B cell (primary cell): Measurements from ENCODE around the gene SNRNP27. TPM values are rescaled to one million over a fixed set of nuclear protein-coding genes. Genes with fewer than 3 reads are reported as not detected.

ENCODE experiments used
- ATAC-seq: fragments of 200-7000 bp; cut with Tn5 transposase; one replicate; pipeline ENCODE4 v1.10.0; 2021; ENCODE audit warnings: low read depth, mild to moderate bottlenecking, moderate number of reproducible peaks, moderate library complexity
- CTCF ChIA-PET: fragments of 350-600 bp; sonication (Branson Sonifier 250); formaldehyde crosslinking; loops from one replicate; lab custom pipeline; 2021; ENCODE audit warnings: antibody characterized with exemption, inconsistent platforms; lab: Charles Lee
- POLR2A ChIA-PET: fragments of 350-600 bp; sonication (Branson Sonifier 250); formaldehyde crosslinking; loops from one replicate; lab custom pipeline; 2021; ENCODE audit warnings: antibody characterized with exemption; lab: Charles Lee
- DNase-seq: peaks from one replicate; pipeline ENCODE4 v3.0.0; 2013
- H2AFZ ChIP-seq: 2 replicates; pipeline ENCODE4 v1.6.1; 2012; ENCODE audit warnings: mild to moderate bottlenecking, low read depth, low read length; ENCODE audit not compliant: insufficient read depth, poor library complexity, severe bottlenecking
- H3K27ac ChIP-seq, 2 donors: 1 replicate in 1 of 2; 2 replicates in 1 of 2; pipeline ENCODE4 v1.5.1; 2012 to 2013; ENCODE audit warnings: low read length in 2 of 2, mild to moderate bottlenecking in 2 of 2, moderate library complexity in 1 of 2
- H3K27me3 ChIP-seq, 4 experiments: fragments of 200-600 bp in 1 of 4; sonication (generic) in 1 of 4; replicated peaks in 1 of 4; 1 replicate in 2 of 4; 2 replicates in 2 of 4; pipeline versions ENCODE4 v1.6.1 to v1.7.0; 2013 to 2016; ENCODE audit warnings: low read length in 3 of 4, mild to moderate bottlenecking in 2 of 4, mixed read lengths in 1 of 4, moderate library complexity in 1 of 4; ENCODE audit not compliant: insufficient read depth in 4 of 4, control insufficient read depth in 3 of 4; ENCODE audit errors: control extremely low read depth in 1 of 4
- H3K36me3 ChIP-seq, 2 experiments: replicated peaks in 1 of 2; 1 replicate in 1 of 2; 2 replicates in 1 of 2; pipeline versions ENCODE4 v1.6.1 to v1.7.1; 2013; ENCODE audit warnings: low read length in 1 of 2; ENCODE audit not compliant: insufficient read depth in 2 of 2, control insufficient read depth in 1 of 2; ENCODE audit errors: control extremely low read depth in 1 of 2, extremely low read depth in 1 of 2
- H3K4me1 ChIP-seq, 2 donors: fragments of 200-600 bp in 1 of 2; sonication (generic) in 1 of 2; 1 replicate in 1 of 2; 2 replicates in 1 of 2; pipeline versions ENCODE4 v1.5.1 to v1.6.1; 2013 to 2017; ENCODE audit warnings: low read length in 2 of 2; ENCODE audit not compliant: control insufficient read depth in 2 of 2, insufficient read depth in 2 of 2
- H3K4me2 ChIP-seq: replicated peaks from 2 replicates; pipeline ENCODE3; 2012; ENCODE audit warnings: mild to moderate bottlenecking, low read depth, low read length; ENCODE audit not compliant: poor library complexity, severe bottlenecking
- H3K4me3 ChIP-seq, 5 experiments: fragments of 200-600 bp in 1 of 5; sonication (generic) in 1 of 5; 1 replicate in 3 of 5; 2 replicates in 2 of 5; pipeline versions ENCODE4 v1.5.1 to v1.7.0; 2011 to 2016; ENCODE audit warnings: low read length in 4 of 5, mild to moderate bottlenecking in 4 of 5, low read depth in 2 of 5, control low read depth in 1 of 5, moderate library complexity in 1 of 5; ENCODE audit not compliant: insufficient read depth in 1 of 5; ENCODE audit errors: control extremely low read depth in 1 of 5, extremely low read depth in 1 of 5
- H3K79me2 ChIP-seq: fragments of 200-600 bp; sonication (generic); one replicate; pipeline ENCODE4 v1.6.0; 2016; ENCODE audit warnings: low read length; ENCODE audit not compliant: control insufficient read depth, insufficient read depth
- H3K9ac ChIP-seq: fragments of 200-600 bp; sonication (generic); 2 replicates; pipeline ENCODE4 v1.6.1; 2017; ENCODE audit warnings: mild to moderate bottlenecking, low read length, moderate library complexity
- H3K9me3 ChIP-seq, 3 donors: one replicate each; pipeline versions ENCODE4 v1.6.1 to v1.7.1; 2013; ENCODE audit warnings: low read length in 2 of 3; ENCODE audit not compliant: control insufficient read depth in 2 of 3, insufficient read depth in 1 of 3; ENCODE audit errors: control extremely low read depth in 1 of 3
- H4K20me1 ChIP-seq: 2 replicates; pipeline ENCODE4 v1.6.0; 2012; ENCODE audit warnings: mild to moderate bottlenecking, low read length; ENCODE audit not compliant: insufficient read depth, control insufficient read depth, poor library complexity, severe bottlenecking
- H3K27ac Mint-ChIP-seq: one replicate; pipeline ENCODE4 v1.8.0; 2021; ENCODE audit warnings: mixed read lengths
- H3K27me3 Mint-ChIP-seq: one replicate; pipeline ENCODE4 v1.8.0; 2021; ENCODE audit warnings: mixed read lengths
- H3K4me1 Mint-ChIP-seq: one replicate; pipeline ENCODE4 v1.8.0; 2021; ENCODE audit warnings: mixed read lengths
- H3K4me3 Mint-ChIP-seq: one replicate; pipeline ENCODE4 v1.8.0; 2021; ENCODE audit warnings: mixed read lengths
- H3K9me3 Mint-ChIP-seq: one replicate; pipeline ENCODE4 v1.8.0; 2022; ENCODE audit warnings: mixed read lengths; ENCODE audit not compliant: insufficient read depth
- EZH2 ChIP-seq: IDR thresholded peaks from 2 replicates; pipeline ENCODE4 v1.6.1; 2012; ENCODE audit warnings: borderline replicate concordance, low read depth, mild to moderate bottlenecking, moderate library complexity, low read length; ENCODE audit not compliant: insufficient read depth, poor library complexity, severe bottlenecking
- WGBS: methylation state at CpG from one replicate; pipeline ENCODE4 v1.1.5; 2013; ENCODE audit warnings: missing lambda C conversion rate; ENCODE audit not compliant: insufficient coverage; 5-methylcytosine and 5-hydroxymethylcytosine counted together
- intact Hi-C: fragments of 100-400 bp; cut with micrococcal nuclease; formaldehyde crosslinking; loops from one replicate; pipeline ENCODE4 v1.10.0; 2022
- polyA plus RNA-seq: library from polyadenylated mRNA; depleted of rRNA; stranded (reverse); fragments of >200 nt; gene quantifications from 2 replicates; pipeline ENCODE4 v1.2.3, GENCODE V29; 2012
- total RNA-seq, 2 donors: library from RNA; stranded (reverse); fragments of 120-200 nt in 1 of 2; gene quantifications; 1 replicate in 1 of 2; 2 replicates in 1 of 2; pipeline versions ENCODE4 v1.2.3 to v1.2.4, GENCODE V29; 2013 to 2022
- TF ChIP-seq, protein P1 (sequence below): fragments of 200-600 bp; IDR thresholded peaks from one replicate; pipeline ENCODE4 v1.8.0; 2022; ENCODE audit warnings: antibody characterized with exemption, mild to moderate bottlenecking

Gene SNRNP27
- total and polyA plus RNA-seq, 2 donors (not counting 1 experiment from before 2014, with no cell fraction given), result 20.5 to 54.8 TPM

DNA sequence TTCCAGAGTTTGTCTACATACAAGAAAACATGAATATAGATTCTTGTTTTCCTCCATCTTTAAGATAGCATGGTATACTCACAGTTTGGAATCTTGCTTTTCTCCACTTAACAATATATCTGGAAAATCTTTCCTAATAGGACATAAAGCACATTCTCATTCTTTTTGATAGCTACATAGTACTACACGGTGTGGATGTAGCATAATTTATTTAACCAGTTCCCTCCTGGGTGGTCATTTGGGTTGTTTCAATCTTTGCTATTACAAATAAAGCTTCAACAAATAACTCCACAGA is 40.8 kb downstream of the SNRNP27 start:
- Histone ChIP-seq H4K20me1 (peaks cover 6% of the 10 kb centered on the region), H3K9me3 (no peaks in the 10 kb centered on the region), H3K36me3 (peaks cover 6 to 46% of the 10 kb centered on the region in 2 experiments), H3K27ac (no peak overlapping the region), H2AFZ (no peak overlapping the region), H3K27me3 (no peaks in the 10 kb centered on the region), H3K4me3 (no peak overlapping the region), H3K4me2 (no peak overlapping the region), H3K9ac (no peak overlapping the region), H3K4me1 (no peaks in the 10 kb centered on the region), H3K79me2 (peaks cover 7% of the 10 kb centered on the region)
- ChIA-PET CTCF (interaction anchor here (1.4 kb wide), 1 partner anchor 8 kb away, joined by 3 read pairs; no protein-coding TSS in a partner anchor), POLR2A (no interaction called here)
- intact Hi-C loops, result no loop called here
- TF ChIP-seq, protein P1, sequence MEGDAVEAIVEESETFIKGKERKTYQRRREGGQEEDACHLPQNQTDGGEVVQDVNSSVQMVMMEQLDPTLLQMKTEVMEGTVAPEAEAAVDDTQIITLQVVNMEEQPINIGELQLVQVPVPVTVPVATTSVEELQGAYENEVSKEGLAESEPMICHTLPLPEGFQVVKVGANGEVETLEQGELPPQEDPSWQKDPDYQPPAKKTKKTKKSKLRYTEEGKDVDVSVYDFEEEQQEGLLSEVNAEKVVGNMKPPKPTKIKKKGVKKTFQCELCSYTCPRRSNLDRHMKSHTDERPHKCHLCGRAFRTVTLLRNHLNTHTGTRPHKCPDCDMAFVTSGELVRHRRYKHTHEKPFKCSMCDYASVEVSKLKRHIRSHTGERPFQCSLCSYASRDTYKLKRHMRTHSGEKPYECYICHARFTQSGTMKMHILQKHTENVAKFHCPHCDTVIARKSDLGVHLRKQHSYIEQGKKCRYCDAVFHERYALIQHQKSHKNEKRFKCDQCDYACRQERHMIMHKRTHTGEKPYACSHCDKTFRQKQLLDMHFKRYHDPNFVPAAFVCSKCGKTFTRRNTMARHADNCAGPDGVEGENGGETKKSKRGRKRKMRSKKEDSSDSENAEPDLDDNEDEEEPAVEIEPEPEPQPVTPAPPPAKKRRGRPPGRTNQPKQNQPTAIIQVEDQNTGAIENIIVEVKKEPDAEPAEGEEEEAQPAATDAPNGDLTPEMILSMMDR, result no peak
- no peak for TF ChIP-seq EZH2
- no peaks in the 10 kb centered on the region for H3K27me3 Mint-ChIP-seq
- no CpG with 5 or more reads among the region's 1 CpG for WGBS
- peaks cover 10% of the 10 kb centered on the region for H3K4me1 Mint-ChIP-seq
- no peaks in the 10 kb centered on the region for H3K9me3 Mint-ChIP-seq
- DNase-seq (no peak), ATAC-seq (no peak)
- no peak overlapping the region for H3K4me3 Mint-ChIP-seq
- no peak overlapping the region for H3K27ac Mint-ChIP-seq

DNA sequence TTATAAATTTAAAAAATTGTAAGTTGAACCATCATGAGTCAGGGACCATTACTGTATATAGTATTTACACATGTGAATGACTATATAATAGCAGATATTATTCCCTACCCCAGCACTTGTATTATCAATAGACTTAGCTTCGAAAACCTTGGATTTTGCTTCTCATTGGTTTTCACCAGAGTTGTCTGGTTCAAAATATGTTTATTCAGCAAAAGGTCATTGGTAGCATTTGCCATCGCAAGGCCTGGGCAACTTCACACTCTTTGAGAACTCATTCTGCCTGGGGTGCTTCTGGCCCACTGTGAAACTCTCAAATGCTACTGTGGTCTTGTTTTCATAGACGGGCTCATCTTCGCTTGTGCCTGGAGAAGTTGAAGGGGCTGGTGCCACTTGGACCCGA is 41.3 kb downstream of the SNRNP27 start:
- no peak overlapping the region for H3K4me3 Mint-ChIP-seq
- Histone ChIP-seq H3K9ac (no peak overlapping the region), H3K9me3 (no peaks in the 10 kb centered on the region), H3K79me2 (peaks cover 7% of the 10 kb centered on the region), H3K4me2 (no peak overlapping the region), H3K4me3 (no peak overlapping the region), H3K4me1 (no peaks in the 10 kb centered on the region), H4K20me1 (peaks cover 6% of the 10 kb centered on the region), H2AFZ (no peak overlapping the region), H3K27me3 (no peaks in the 10 kb centered on the region), H3K36me3 (peaks cover 6 to 48% of the 10 kb centered on the region in 2 experiments), H3K27ac (no peak overlapping the region)
- 96% methylated on average over 4 of the region's 5 CpGs for WGBS
- TF ChIP-seq, protein P1, result no peak
- TF ChIP-seq EZH2, result no peak
- DNase-seq (no peak), ATAC-seq (no peak)
- no peak overlapping the region for H3K27ac Mint-ChIP-seq
- no peaks in the 10 kb centered on the region for H3K27me3 Mint-ChIP-seq
- intact Hi-C loops, result no loop called here
- H3K4me1 Mint-ChIP-seq, result peaks cover 10% of the 10 kb centered on the region
- ChIA-PET POLR2A (no interaction called here), CTCF (interaction anchor here (1.4 kb wide), 1 partner anchor 8 kb away, joined by 3 read pairs; no protein-coding TSS in a partner anchor)
- no peaks in the 10 kb centered on the region for H3K9me3 Mint-ChIP-seq
